Stomach (tissue), 4 donors: ENCODE results near the gene PTCSC3.
A peak's percentile ranks its signal among the peaks of the same experiment; 100 is the strongest.

Source experiments
- POLR2A ChIP-seq, 4 donors: fragments of 450-650 bp; IDR thresholded peaks; one replicate each; pipeline ENCODE4 v1.6.1; 2016; ENCODE audit warnings: antibody characterized with exemption in 4 of 4, control low read depth in 2 of 4, mild to moderate bottlenecking in 1 of 4, moderate library complexity in 1 of 4
- POLR2AphosphoS5 ChIP-seq, 3 donors: sonication (generic); formaldehyde crosslinking; IDR thresholded peaks; one replicate each; pipeline ENCODE4 v1.6.1; 2016; ENCODE audit warnings: antibody characterized with exemption in 3 of 3
- TF ChIP-seq, protein P1 (sequence below), 7 experiments: fragments of 450-650 bp in 4 of 7; fragments of 200-600 bp in 3 of 7; sonication (generic) in 3 of 7; IDR thresholded peaks; one replicate each; pipeline ENCODE4 v1.5.1; 2016 to 2019; ENCODE audit warnings: antibody characterized with exemption in 7 of 7, control low read depth in 2 of 7, mild to moderate bottlenecking in 1 of 7

GRCh38 chr14:36217732-36218131 lies 41.2 kb upstream of the PTCSC3 start:
- TF ChIP-seq, protein P1, sequence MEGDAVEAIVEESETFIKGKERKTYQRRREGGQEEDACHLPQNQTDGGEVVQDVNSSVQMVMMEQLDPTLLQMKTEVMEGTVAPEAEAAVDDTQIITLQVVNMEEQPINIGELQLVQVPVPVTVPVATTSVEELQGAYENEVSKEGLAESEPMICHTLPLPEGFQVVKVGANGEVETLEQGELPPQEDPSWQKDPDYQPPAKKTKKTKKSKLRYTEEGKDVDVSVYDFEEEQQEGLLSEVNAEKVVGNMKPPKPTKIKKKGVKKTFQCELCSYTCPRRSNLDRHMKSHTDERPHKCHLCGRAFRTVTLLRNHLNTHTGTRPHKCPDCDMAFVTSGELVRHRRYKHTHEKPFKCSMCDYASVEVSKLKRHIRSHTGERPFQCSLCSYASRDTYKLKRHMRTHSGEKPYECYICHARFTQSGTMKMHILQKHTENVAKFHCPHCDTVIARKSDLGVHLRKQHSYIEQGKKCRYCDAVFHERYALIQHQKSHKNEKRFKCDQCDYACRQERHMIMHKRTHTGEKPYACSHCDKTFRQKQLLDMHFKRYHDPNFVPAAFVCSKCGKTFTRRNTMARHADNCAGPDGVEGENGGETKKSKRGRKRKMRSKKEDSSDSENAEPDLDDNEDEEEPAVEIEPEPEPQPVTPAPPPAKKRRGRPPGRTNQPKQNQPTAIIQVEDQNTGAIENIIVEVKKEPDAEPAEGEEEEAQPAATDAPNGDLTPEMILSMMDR (IDR thresholded peaks at IDR 0.05) = no peak
- TF ChIP-seq POLR2AphosphoS5 (IDR thresholded peaks at IDR 0.05) = peak in 1 of 3 donors; percentile 24
- no peak for TF ChIP-seq POLR2A (IDR thresholded peaks at IDR 0.05)
